ENCODE results near the gene TLE2. TPM values are rescaled to one million over a fixed set of nuclear protein-coding genes. Genes with fewer than 3 reads are reported as not detected.

The TLE2 gene
- total RNA-seq, 1 experiment from 2014 or later: 3.1 TPM

DNA sequence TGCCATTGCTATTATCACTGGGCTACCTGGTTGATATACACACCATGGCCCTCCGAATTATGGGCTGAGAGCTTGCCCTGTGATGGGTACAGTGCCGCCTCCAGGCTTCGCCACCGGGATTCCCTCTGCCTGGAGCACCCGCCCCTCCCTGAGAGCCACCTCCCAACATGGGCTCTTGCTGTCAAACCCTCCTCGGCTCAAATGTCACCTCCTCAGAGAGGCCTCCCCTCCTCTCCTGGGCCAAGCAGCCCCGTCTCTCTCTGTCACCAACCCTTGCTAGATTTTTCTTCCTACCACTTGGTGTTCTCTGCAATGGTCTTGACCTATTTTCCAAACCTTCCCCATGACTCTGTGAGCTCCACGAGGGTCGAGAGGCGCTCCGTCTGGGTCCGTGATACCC lies 12.2 kb upstream of the TLE2 start:
- no peak overlapping the region for H4K5ac ChIP-seq (ENCODE audit: insufficient read length, low read depth, low read length)
- peak overlapping the region in 1 of 3 experiments; percentile 38; a peak in 1 of 7 replicates for H3K27ac Mint-ChIP-seq
- no peak overlapping the region for H3K9ac ChIP-seq (ENCODE audit: extremely low read depth, insufficient read length, low read length)
- peaks cover 3% of the 10 kb centered on the region; the same call in 1 of the 2 replicates for H3K4me1 ChIP-seq (ENCODE audit: insufficient read depth, low read length)
- H3K23me2 ChIP-seq (ENCODE audit: insufficient read length, low read depth, low read length, poor library complexity, severe bottlenecking): peaks cover 7% of the 10 kb centered on the region
- H3K27ac ChIP-seq (ENCODE audit: insufficient read length, low read depth, low read length): no peak overlapping the region
- no CpG with 5 or more reads among the region's 12 CpGs for WGBS (ENCODE audit: extremely low coverage, insufficient read length, low lambda C conversion rate)
- H3K14ac ChIP-seq (ENCODE audit: insufficient read depth, low read length): no peak overlapping the region
- no peak overlapping the region for H4K91ac ChIP-seq (ENCODE audit: insufficient read length, low read depth, low read length)
- H3K18ac ChIP-seq (ENCODE audit: insufficient read length, low read depth, low read length): no peak overlapping the region
- no peak overlapping the region for H3K56ac ChIP-seq (ENCODE audit: insufficient read length, low read depth, low read length)
- H2AFZ ChIP-seq (ENCODE audit: low read length): no peak overlapping the region
- no peak overlapping the region for H2BK15ac ChIP-seq (ENCODE audit: low read depth, low read length)
- no peak overlapping the region for H2BK20ac ChIP-seq (ENCODE audit: low read depth, low read length, poor library complexity, severe bottlenecking)
- TF ChIP-seq, protein P1, sequence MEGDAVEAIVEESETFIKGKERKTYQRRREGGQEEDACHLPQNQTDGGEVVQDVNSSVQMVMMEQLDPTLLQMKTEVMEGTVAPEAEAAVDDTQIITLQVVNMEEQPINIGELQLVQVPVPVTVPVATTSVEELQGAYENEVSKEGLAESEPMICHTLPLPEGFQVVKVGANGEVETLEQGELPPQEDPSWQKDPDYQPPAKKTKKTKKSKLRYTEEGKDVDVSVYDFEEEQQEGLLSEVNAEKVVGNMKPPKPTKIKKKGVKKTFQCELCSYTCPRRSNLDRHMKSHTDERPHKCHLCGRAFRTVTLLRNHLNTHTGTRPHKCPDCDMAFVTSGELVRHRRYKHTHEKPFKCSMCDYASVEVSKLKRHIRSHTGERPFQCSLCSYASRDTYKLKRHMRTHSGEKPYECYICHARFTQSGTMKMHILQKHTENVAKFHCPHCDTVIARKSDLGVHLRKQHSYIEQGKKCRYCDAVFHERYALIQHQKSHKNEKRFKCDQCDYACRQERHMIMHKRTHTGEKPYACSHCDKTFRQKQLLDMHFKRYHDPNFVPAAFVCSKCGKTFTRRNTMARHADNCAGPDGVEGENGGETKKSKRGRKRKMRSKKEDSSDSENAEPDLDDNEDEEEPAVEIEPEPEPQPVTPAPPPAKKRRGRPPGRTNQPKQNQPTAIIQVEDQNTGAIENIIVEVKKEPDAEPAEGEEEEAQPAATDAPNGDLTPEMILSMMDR (conservative IDR thresholded peaks at IDR 0.05): no peak
- H4K8ac ChIP-seq (replicated peaks; ENCODE audit: insufficient read length, low read depth, low read length): no peak overlapping the region
- H3K4me3 Mint-ChIP-seq: peak overlapping the region; percentile 17 to 68; a peak in 3 of 5 replicates
- H2AK5ac ChIP-seq (ENCODE audit: insufficient read length, low read length): no peak overlapping the region
- H2BK12ac ChIP-seq (ENCODE audit: insufficient read length, low read depth, low read length): no peak overlapping the region
- H3K79me2 ChIP-seq (ENCODE audit: insufficient read depth, low read length): no peaks in the 10 kb centered on the region
- H3K27me3 Mint-ChIP-seq (ENCODE audit: low read depth): peaks cover 80% of the 10 kb centered on the region
- H3T11ph ChIP-seq (ENCODE audit: low read length): no peak overlapping the region
- peak overlapping the region; percentile 50 for H3K4me2 ChIP-seq (ENCODE audit: insufficient read depth, insufficient read length, low read length)
- no peaks in the 10 kb centered on the region for H4K20me1 ChIP-seq (ENCODE audit: control insufficient read depth, insufficient read depth, insufficient read length)
- no peak overlapping the region for H2BK5ac ChIP-seq (ENCODE audit: insufficient read length, low read length)
- no peak overlapping the region for H3K4ac ChIP-seq (ENCODE audit: low read depth, low read length)
- DNase-seq: peak; percentile 62
- no peaks in the 10 kb centered on the region for H3K36me3 Mint-ChIP-seq (ENCODE audit: insufficient read depth in 1 of 3, low read depth in 3 of 3)
- peaks cover 20 to 43% of the 10 kb centered on the region in 2 experiments for H3K4me1 Mint-ChIP-seq
- H3K23ac ChIP-seq (ENCODE audit: insufficient read length, low read depth, low read length): no peak overlapping the region
- H3K9me3 ChIP-seq (ENCODE audit: control insufficient read depth, low read depth, low read length): no peaks in the 10 kb centered on the region
- no peaks in the 10 kb centered on the region for H3K27me3 ChIP-seq (ENCODE audit: insufficient read depth, low read length)
- no peak overlapping the region for H2BK120ac ChIP-seq (ENCODE audit: low read depth, low read length, poor library complexity, severe bottlenecking)
- H3K79me1 ChIP-seq (ENCODE audit: insufficient read depth, low read depth, low read length, poor library complexity, severe bottlenecking): no peaks in the 10 kb centered on the region
- H3K9me3 Mint-ChIP-seq: peaks cover 0 to 7% of the 10 kb centered on the region in 2 experiments; a peak in 2 of 5 replicates

All from H9 (cell line).